Thyroid gland (tissue), 4 donors: ENCODE results near the gene CREB3L2.

Experiments used
- CTCF ChIP-seq, 6 experiments: fragments of 200-600 bp in 3 of 6; fragments of 450-650 bp in 3 of 6; sonication (generic) in 3 of 6; IDR thresholded peaks; one replicate each; pipeline ENCODE4 v1.5.1; 2016 to 2019; ENCODE audit warnings: antibody characterized with exemption in 6 of 6, mild to moderate bottlenecking in 2 of 6, inconsistent platforms in 1 of 6, moderate library complexity in 1 of 6
- POLR2A ChIP-seq, 2 donors: fragments of 450-650 bp; IDR thresholded peaks; one replicate each; pipeline ENCODE4 v1.6.1; 2017; ENCODE audit warnings: antibody characterized with exemption in 2 of 2, mild to moderate bottlenecking in 2 of 2, moderate library complexity in 1 of 2

GRCh38 chr7:137974766-137975165 is 27.1 kb downstream of the CREB3L2 start:
- TF ChIP-seq CTCF (IDR thresholded peaks at IDR 0.05) (no peak), POLR2A (IDR thresholded peaks at IDR 0.05) (no peak)
